ENCODE data around the gene PEAK3. TPM values are rescaled to one million over a fixed set of nuclear protein-coding genes. Genes with fewer than 3 reads are reported as not detected.

The PEAK3 gene
- total RNA-seq, 4 donors from 2014 or later = 0.30 to 0.97 (median 0.76) TPM

- no peak for DNase-seq (ENCODE audit: low spot score in 2 of 2)
- H3K4me3 ChIP-seq (ENCODE audit: low read depth, poor library complexity, severe bottlenecking) = no peak overlapping the region
- 90 to 94% methylated on average over 16 of the region's 16 CpGs for WGBS, 2 donors
- intact Hi-C loops (cut with DNase I; ENCODE audit: low total_unique reads) = no loop called here
- TF ChIP-seq CTCF (IDR thresholded peaks at IDR 0.05) = no peak
- no peak for TF ChIP-seq POLR2A (IDR thresholded peaks at IDR 0.05)
Observed at GRCh38 chr19:2296141-2296540, 14.2 kb upstream of the PEAK3 start.

- peak in 1 of 2 donors; percentile 45 for DNase-seq (ENCODE audit: low spot score in 2 of 2)
- no peak overlapping the region for H3K4me3 ChIP-seq (ENCODE audit: low read depth, poor library complexity, severe bottlenecking)
- intact Hi-C loops (cut with DNase I; ENCODE audit: low total_unique reads) = no loop called here
- TF ChIP-seq POLR2A (IDR thresholded peaks at IDR 0.05) (no peak), CTCF (IDR thresholded peaks at IDR 0.05) (no peak)
- 31 to 46% methylated on average over 26 of the region's 26 CpGs for WGBS, 2 donors
Observed at GRCh38 chr19:2294687-2295335, 12.8 kb upstream of the PEAK3 start.

- H3K4me3 ChIP-seq (ENCODE audit: low read depth, poor library complexity, severe bottlenecking) = no peak overlapping the region
- TF ChIP-seq POLR2A (IDR thresholded peaks at IDR 0.05) = no peak
- TF ChIP-seq CTCF (IDR thresholded peaks at IDR 0.05) = no peak
- 18 to 46% methylated on average over 34 to 46 of the region's 67 CpGs for WGBS, 2 donors
- no peak for DNase-seq (ENCODE audit: low spot score in 2 of 2)
- intact Hi-C loops (cut with DNase I; ENCODE audit: low total_unique reads) = no loop called here
Observed at GRCh38 chr19:2291185-2291751, 9.3 kb upstream of the PEAK3 start.

- peak overlapping the region; percentile 22 for H3K4me3 ChIP-seq (ENCODE audit: low read depth, poor library complexity, severe bottlenecking)
- intact Hi-C loops (cut with DNase I; ENCODE audit: low total_unique reads) = no loop called here
- WGBS, 2 donors = 6 to 19% methylated on average over 21 to 65 of the region's 82 CpGs
- no peak for DNase-seq (ENCODE audit: low spot score in 2 of 2)
- TF ChIP-seq CTCF (IDR thresholded peaks at IDR 0.05) (no peak), POLR2A (IDR thresholded peaks at IDR 0.05) (no peak)
Observed at GRCh38 chr19:2290441-2291184, 8.6 kb upstream of the PEAK3 start.

GRCh38 chr19:2289714-2290435, 7.9 kb upstream of the PEAK3 start:
- no peak for TF ChIP-seq POLR2A (IDR thresholded peaks at IDR 0.05)
- TF ChIP-seq CTCF (IDR thresholded peaks at IDR 0.05) = no peak
- WGBS, 2 donors = 1 to 4% methylated on average over 18 to 57 of the region's 74 CpGs
- intact Hi-C loops (cut with DNase I; ENCODE audit: low total_unique reads) = no loop called here
- H3K4me3 ChIP-seq (ENCODE audit: low read depth, poor library complexity, severe bottlenecking) = peak overlapping the region; percentile 22
- DNase-seq (ENCODE audit: low spot score in 2 of 2) = no peak

Measured in lower leg skin (tissue), 4 donors.